Epithelial cell of prostate (primary cell): ENCODE results near the gene SOD2.
"Not testable (repeated sequence)": the region's sequence is repeated elsewhere in the genome, so short reads cannot be mapped to it uniquely, and the experiment has no call there.

ENCODE experiments used
- DNase-seq: peaks from one replicate; pipeline ENCODE4 v3.0.0-alpha.2; 2011; ENCODE audit warnings: low read depth, low spot score
- H3K27ac ChIP-seq: fragments of 450-650 bp; 2 replicates; pipeline ENCODE4 v1.5.1; 2017; ENCODE audit warnings: mild to moderate bottlenecking

Gene SOD2

GRCh38 chr6:159718634-159719033, 25.6 kb upstream of the SOD2 start:
- H3K27ac ChIP-seq, result no peak overlapping the region

GRCh38 chr6:159716247-159717096, 23.4 kb upstream of the SOD2 start:
- peak overlapping the region; percentile 76 for H3K27ac ChIP-seq
- DNase-seq, result peak; percentile 87

More at GRCh38 chr6:159718634-159719033, 25.6 kb upstream of the SOD2 start:
- DNase-seq, result no peak

DNA sequence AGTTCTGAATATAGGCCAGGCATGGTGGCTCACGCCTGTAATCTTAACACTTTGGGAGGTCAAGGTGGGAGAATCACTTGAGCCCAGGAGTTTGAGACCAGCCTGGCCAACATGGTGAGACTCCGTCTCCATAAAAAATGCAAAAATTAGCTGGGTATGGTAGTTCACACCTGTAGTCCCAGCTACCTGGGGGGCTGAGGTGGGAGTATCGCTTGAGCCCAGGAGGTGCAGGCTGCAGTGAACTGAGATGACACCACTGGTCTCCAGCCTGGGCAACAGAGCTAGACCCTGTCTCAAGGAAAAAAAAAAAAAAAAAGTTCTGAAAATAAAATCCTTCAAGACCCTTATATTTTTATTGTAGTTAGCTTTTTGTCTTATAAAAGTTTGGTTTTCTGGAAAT, 22.6 kb upstream of the SOD2 start:
- no peak for DNase-seq
- H3K27ac ChIP-seq, result peak overlapping the region; percentile 76

GRCh38 chr6:159715166-159715565, 22.1 kb upstream of the SOD2 start:
- H3K27ac ChIP-seq, result no peak overlapping the region

DNA sequence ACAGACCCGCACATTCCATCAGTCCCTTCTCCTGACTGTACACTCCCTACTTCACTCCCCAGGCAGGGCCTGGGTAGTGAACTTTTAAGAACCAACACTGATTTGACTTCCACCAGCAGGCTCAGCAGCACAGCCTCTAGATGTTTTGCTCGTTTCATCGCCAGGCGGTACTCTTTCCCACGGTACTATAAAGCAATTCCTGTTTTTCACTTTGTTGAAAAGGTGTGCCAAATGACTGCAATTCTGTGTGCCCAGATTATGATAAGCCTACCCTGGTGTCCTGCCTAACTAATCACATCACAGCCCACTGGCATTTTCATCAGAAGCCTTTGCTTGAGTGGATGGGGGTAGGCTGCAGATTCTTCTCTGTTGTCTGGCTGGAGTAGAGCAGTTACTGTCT, 21.4 kb upstream of the SOD2 start:
- no peak overlapping the region for H3K27ac ChIP-seq
- no peak for DNase-seq

More at GRCh38 chr6:159715166-159715565, 22.1 kb upstream of the SOD2 start:
- DNase-seq, result no peak

- DNase-seq, result no peak
- no peak overlapping the region for H3K27ac ChIP-seq
Observed at GRCh38 chr6:159713984-159714383, 20.9 kb upstream of the SOD2 start.

DNA sequence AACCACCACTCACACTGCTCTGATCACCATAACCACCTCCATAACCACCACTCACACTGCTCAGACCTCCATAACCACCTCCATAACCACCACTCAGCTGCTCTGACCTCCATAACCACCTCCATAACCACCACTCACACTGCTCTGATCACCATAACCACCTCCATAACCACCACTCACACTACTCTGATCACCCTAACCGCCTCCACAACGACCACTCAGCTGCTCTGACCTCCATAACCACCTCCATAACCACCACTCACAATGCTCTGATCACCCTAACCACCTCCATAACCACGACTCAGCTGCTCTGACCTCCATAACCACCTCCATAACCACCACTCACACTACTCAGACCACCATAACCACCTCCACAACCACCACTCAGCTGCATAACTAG, 19.3 kb upstream of the SOD2 start:
- not testable (repeated sequence) for DNase-seq, H3K27ac ChIP-seq

DNA sequence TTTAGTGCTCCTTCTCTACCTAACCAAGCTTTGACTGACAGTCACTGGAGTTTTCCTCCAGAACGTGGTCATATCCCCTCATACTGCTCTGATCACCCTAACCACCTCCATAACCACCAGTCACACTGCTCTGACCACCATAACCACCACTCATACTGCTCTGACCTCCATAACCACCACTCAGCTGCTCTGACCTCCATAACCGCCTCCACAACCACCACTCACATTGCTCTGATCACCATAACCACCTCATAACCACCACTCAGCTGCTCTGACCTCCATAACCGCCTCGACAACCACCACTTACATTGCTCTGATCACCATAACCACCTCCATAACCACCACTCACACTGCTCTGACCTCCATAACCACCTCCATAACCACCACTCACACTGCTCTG, 17.6 kb upstream of the SOD2 start:
- not testable (repeated sequence) for DNase-seq, H3K27ac ChIP-seq

DNA sequence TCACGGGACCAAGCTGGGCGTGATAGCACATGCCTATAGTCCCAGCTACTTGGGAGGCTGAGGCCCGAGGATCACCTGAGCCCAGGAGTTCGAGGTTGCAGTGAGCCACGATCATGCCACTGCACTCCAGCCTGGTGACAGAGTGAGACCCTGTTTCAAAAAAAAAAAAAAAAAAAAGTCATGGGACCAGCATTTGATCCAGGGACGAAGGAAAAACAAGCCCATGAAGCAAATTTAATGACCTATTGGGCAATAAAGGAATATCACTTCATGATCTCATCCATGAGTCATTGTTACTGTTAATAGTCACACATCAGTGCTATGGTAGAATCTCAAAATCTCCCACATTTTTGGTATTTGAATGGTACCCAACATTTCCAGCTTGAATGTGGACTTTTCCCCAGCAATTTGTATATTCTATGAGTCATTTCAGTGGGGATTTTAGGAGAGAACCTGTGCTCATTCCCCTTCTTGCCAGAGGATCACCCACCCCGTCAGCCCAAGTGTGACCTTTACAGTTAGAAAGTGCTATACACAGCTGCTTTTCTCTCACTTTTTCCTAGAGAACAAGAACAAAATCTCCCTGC, 8.5 kb upstream of the SOD2 start:
- peak; percentile 58 for DNase-seq
- H3K27ac ChIP-seq, result peak overlapping the region; percentile 78

DNA sequence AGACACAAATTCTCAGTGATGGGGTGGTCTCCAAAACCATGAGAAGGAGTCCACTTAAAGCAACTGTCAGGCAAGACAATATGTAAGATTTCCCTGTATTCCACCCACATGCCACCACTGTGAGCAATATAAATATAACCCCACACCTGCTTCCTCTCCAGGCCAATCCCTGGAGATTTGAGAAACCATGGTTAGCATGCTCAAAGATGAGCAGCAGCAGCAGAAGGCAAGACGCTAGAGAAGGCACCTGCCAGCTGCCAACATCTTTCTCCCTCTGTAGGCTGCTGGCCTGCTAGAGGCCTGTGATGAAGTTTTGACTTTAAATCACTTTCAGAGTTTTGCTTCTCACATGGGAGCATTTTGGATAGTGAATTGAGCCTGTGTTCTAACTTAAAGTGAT, 7.9 kb upstream of the SOD2 start:
- H3K27ac ChIP-seq, result peak overlapping the region; percentile 78
- no peak for DNase-seq

DNA sequence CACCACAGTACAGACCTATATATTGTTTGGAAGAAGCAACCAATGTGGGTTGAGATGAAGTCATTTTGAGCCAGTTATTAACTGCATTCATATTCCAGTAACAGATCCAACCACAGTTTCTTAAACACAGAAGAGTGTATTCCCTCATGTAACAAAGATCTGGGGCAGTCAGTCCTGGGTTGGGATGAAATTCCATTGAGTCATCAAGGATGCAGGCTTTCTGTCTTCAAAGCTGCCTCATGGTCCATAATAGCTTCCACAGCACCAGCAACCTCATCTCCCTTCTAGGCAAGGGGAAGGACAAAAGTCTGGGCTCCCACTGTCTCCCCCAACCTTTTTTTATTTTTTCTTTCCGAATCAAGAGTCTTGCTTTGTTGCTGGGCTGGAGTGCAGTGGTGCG, 2.9 kb upstream of the SOD2 start:
- no peak overlapping the region for H3K27ac ChIP-seq
- DNase-seq, result no peak

GRCh38 chr6:159693894-159694545, 979 bp upstream of the SOD2 start:
- DNase-seq, result peak; percentile 60
- peak overlapping the region; percentile 80 for H3K27ac ChIP-seq

- peak overlapping the region; percentile 80 for H3K27ac ChIP-seq
- no peak for DNase-seq
Observed at GRCh38 chr6:159692303-159693127, 526 bp downstream of the SOD2 start.

- no peak for DNase-seq
- H3K27ac ChIP-seq, result peak overlapping the region; percentile 80
Observed at GRCh38 chr6:159691963-159692287, 1.1 kb downstream of the SOD2 start.

DNA sequence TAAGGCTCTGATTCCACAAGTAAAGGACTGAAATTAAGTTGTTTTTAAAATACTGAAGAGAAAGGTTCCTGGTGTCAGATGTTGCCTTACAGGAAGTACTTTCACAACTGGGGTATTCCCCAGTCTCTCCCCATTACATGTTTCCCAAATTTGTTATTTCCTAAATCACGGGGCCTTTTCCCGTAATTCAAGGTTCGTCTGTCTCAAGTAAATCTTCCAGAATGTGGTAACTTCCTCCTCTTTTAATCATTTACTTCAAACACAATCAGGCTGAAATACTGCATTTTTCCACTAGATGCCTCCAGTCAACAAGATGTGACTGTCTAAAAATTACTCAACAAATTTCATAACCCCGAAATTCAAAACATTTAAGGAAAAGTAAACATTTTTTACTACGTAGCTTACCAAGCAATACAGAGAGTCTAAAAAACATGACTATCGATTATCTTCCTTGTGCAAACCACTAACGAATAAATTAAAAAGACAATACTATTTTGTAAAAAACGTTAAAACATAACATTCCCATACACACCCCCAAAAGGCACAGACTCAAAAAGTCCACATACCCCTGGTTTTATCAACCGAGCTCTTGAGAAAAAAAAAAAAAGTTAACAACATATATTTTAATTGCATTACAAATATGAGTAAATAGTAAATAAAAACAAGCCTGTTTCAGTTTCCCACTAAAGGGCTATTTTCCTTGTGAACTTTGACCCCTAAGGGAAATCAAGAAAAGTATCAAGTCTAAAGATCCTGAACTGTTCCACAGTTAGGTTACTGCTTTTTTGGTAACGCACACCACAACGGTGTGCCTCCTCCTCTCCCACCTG, 1.7 kb downstream of the SOD2 start:
- DNase-seq, result peak; percentile 34
- H3K27ac ChIP-seq, result peak overlapping the region; percentile 80

DNA sequence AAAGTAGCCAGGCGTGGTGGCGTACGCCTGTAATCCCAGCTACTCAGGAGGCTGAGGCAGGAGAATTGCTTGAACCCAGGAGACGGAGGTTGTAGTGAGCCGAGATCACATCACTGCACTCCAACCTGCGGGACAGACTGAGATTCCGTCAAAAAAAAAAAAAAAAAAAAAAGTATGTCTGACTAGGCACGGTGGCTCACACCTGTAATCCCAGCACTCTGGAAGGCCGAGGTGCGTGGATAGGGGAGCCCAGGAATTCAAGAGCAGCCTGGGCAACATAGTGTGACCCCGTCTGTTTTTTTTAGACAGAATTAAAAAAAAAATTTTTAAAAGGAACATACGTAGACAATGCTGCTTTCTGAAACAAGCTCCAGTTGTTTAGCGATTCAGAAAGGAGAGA, 2.9 kb downstream of the SOD2 start:
- not testable (repeated sequence) for DNase-seq, H3K27ac ChIP-seq

- DNase-seq, result no peak
- H3K27ac ChIP-seq, result no peak overlapping the region
Observed at GRCh38 chr6:159689001-159689400, 4.0 kb downstream of the SOD2 start.

GRCh38 chr6:159688266-159688905, 4.7 kb downstream of the SOD2 start:
- DNase-seq, result no peak

DNA sequence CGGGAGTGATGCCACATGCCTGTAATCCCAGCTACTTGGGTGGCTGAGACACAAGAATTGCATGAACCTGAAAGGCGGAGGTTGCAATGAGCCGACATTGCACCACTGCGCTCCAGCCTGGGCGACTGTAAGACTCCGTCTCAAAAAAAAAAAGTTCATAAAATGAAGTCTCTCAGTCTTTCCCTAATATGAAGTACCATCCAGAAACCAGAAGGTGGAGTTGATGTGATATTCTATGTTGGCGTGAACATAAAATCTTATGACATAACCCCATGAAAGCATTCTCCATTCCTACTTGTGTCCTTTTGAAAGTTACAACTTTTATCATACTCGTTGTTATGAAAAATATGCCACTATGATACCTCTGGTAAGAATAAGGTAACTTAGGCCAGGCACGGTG, 5.7 kb downstream of the SOD2 start:
- no peak overlapping the region for H3K27ac ChIP-seq
- DNase-seq, result no peak

More at GRCh38 chr6:159688266-159688905, 4.7 kb downstream of the SOD2 start:
- no peak overlapping the region for H3K27ac ChIP-seq
